ENCODE measurements around the gene SCMH1. TPM values are rescaled to one million over a fixed set of nuclear protein-coding genes. Genes with fewer than 3 reads are reported as not detected.
A peak's percentile ranks its signal among the peaks of the same experiment; 100 is the strongest.

SCMH1 gene
- total RNA-seq, 1 donor from 2014 or later, result 36.7 TPM

- Mint-ChIP-seq H3K36me3 (peaks cover 4% of the 10 kb centered on the region), H3K27ac (no peak overlapping the region), H3K4me3 (no peak overlapping the region), H3K9me3 (no peaks in the 10 kb centered on the region), H3K27me3 (no peaks in the 10 kb centered on the region), H3K4me1 (ENCODE audit: unreplicated experiment) (peaks cover 18% of the 10 kb centered on the region)
- TF ChIP-seq CTCF (conservative IDR thresholded peaks at IDR 0.05), result no peak
- DNase-seq (ENCODE audit: extremely low spot score, unreplicated experiment), result no peak
These were observed 222.0 kb downstream of the SCMH1 start for GRCh38 chr1:41020109-41020576.

- no peaks in the 10 kb centered on the region for H3K27me3 Mint-ChIP-seq
- H3K9me3 Mint-ChIP-seq, result no peaks in the 10 kb centered on the region
- peaks cover 11% of the 10 kb centered on the region for H3K4me1 Mint-ChIP-seq (ENCODE audit: unreplicated experiment)
- no peak overlapping the region for H3K4me3 Mint-ChIP-seq
- H3K27ac Mint-ChIP-seq, result peak overlapping the region; percentile 50
- DNase-seq (ENCODE audit: extremely low spot score, unreplicated experiment), result no peak
- TF ChIP-seq CTCF (conservative IDR thresholded peaks at IDR 0.05), result no peak
- H3K36me3 Mint-ChIP-seq, result peaks cover 4% of the 10 kb centered on the region
These were observed 222.8 kb downstream of the SCMH1 start for GRCh38 chr1:41019353-41019745.

- Mint-ChIP-seq H3K27me3 (no peaks in the 10 kb centered on the region), H3K4me3 (no peak overlapping the region), H3K27ac (no peak overlapping the region), H3K36me3 (peaks cover 7% of the 10 kb centered on the region), H3K9me3 (no peaks in the 10 kb centered on the region), H3K4me1 (ENCODE audit: unreplicated experiment) (peaks cover 7% of the 10 kb centered on the region)
- no peak for TF ChIP-seq CTCF (conservative IDR thresholded peaks at IDR 0.05)
- no peak for DNase-seq (ENCODE audit: extremely low spot score, unreplicated experiment)
These were observed 224.1 kb downstream of the SCMH1 start for GRCh38 chr1:41018018-41018410.

GRCh38 chr1:41017141-41018017 is 224.7 kb downstream of the SCMH1 start:
- DNase-seq (ENCODE audit: extremely low spot score, unreplicated experiment), result no peak
- no peaks in the 10 kb centered on the region for H3K9me3 Mint-ChIP-seq
- H3K27ac Mint-ChIP-seq, result no peak overlapping the region
- no peaks in the 10 kb centered on the region for H3K27me3 Mint-ChIP-seq
- peaks cover 11% of the 10 kb centered on the region for H3K36me3 Mint-ChIP-seq
- peaks cover 6% of the 10 kb centered on the region for H3K4me1 Mint-ChIP-seq (ENCODE audit: unreplicated experiment)
- TF ChIP-seq CTCF (conservative IDR thresholded peaks at IDR 0.05), result no peak
- no peak overlapping the region for H3K4me3 Mint-ChIP-seq

DNA sequence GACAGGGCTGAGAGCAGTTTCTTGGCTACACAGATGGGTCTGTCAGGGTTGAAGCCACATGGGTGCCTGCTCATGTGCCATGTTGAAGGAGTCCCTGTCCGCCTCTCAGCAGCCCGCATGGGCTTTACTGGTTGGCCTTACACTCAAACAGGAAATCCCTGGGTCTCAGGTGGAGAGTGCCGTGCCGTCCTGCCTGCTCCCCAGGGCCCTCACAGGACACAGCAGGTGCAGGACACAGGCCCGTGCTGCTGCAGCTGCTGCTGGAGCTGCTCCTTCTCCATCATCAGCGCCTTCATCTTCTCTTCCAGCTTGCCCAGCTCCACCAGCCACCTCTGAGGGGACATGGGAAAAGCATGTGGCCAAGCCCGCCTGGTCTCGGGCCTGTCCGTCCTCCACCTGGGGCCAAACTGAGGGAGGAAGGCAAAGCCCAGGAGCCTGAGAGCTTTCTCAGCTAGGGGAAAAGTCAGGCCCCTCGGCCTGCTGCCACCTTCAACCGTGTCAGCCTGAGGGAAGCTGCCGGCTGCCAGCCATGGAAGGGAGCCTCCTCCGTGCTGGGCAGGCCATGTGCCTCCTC is 226.1 kb downstream of the SCMH1 start:
- Mint-ChIP-seq H3K36me3 (peaks cover 22% of the 10 kb centered on the region), H3K9me3 (no peaks in the 10 kb centered on the region), H3K4me3 (no peak overlapping the region)

More for the DNA sequence above, 226.1 kb downstream of the SCMH1 start:
- DNase-seq (ENCODE audit: extremely low spot score, unreplicated experiment), result no peak
- Mint-ChIP-seq H3K4me1 (ENCODE audit: unreplicated experiment) (no peaks in the 10 kb centered on the region), H3K27ac (no peak overlapping the region), H3K27me3 (no peaks in the 10 kb centered on the region)
- no peak for TF ChIP-seq CTCF (conservative IDR thresholded peaks at IDR 0.05)

Data from type B pancreatic cell (in vitro differentiated cells).